ENCODE measurements around the gene COL5A1. TPM values are rescaled to one million over a fixed set of nuclear protein-coding genes. Genes with fewer than 3 reads are reported as not detected.

COL5A1 gene
- total and polyA plus RNA-seq, 2 experiments from 2014 or later = 2.5 to 13.1 TPM

GRCh38 chr9:134852906-134853654 is 211.5 kb downstream of the COL5A1 start:
- Histone ChIP-seq H3K4me3 (no peak overlapping the region), H3K79me2 (replicated peaks; ENCODE audit: insufficient read depth) (no peaks in the 10 kb centered on the region), H2AFZ (no peak overlapping the region), H3K4me1 (ENCODE audit: insufficient read depth) (no peaks in the 10 kb centered on the region), H3F3A (replicated peaks; ENCODE audit: low read depth) (no peaks in the 10 kb centered on the region), H3K36me3 (ENCODE audit: insufficient read depth) (no peaks in the 10 kb centered on the region), H3K27me3 (ENCODE audit: insufficient read depth) (no peaks in the 10 kb centered on the region), H4K20me1 (replicated peaks; ENCODE audit: insufficient read depth) (no peaks in the 10 kb centered on the region), H3K9me2 (ENCODE audit: insufficient read depth) (no peaks in the 10 kb centered on the region), H3K27ac (ENCODE audit: low read depth) (no peak overlapping the region), H3K4me2 (no peak overlapping the region)
- Mint-ChIP-seq H3K4me1 (no peaks in the 10 kb centered on the region), H3K9me3 (peaks cover 2% of the 10 kb centered on the region), H3K4me3 (no peak overlapping the region), H3K27ac (no peak overlapping the region), H3K36me3 (ENCODE audit: low read depth) (peaks cover 1% of the 10 kb centered on the region; the same call in 2 of the 3 replicates), H3K27me3 (ENCODE audit: insufficient read depth, low read depth, poor library complexity) (peaks cover 5% of the 10 kb centered on the region)
- no peak for DNase-seq (ENCODE audit: low spot score)
- no peak for ATAC-seq
- no peak for TF ChIP-seq ZNF462 (CRISPR knock-in tag; IDR thresholded peaks at IDR 0.05)
- no peak for TF ChIP-seq CREB1 (CRISPR knock-in tag; IDR thresholded peaks at IDR 0.05; ENCODE audit: low read depth)
- no peak for TF ChIP-seq ETS1 (IDR thresholded peaks at IDR 0.05)
- no peak for TF ChIP-seq NANOG (IDR thresholded peaks at IDR 0.05; ENCODE audit: borderline replicate concordance)
- no peak for TF ChIP-seq STAT1 (IDR thresholded peaks at IDR 0.05; ENCODE audit: unreplicated experiment)
- TF ChIP-seq ZNF331 (CRISPR knock-in tag; IDR thresholded peaks at IDR 0.05; ENCODE audit: low read depth) = no peak
- no peak for TF ChIP-seq ZNF114 (CRISPR knock-in tag; IDR thresholded peaks at IDR 0.05)
- TF ChIP-seq EZH2phosphoT487 (IDR thresholded peaks at IDR 0.05; ENCODE audit: unreplicated experiment) = no peak
- TF ChIP-seq REST (IDR thresholded peaks at IDR 0.05; ENCODE audit: unreplicated experiment) = no peak
- no peak for TF ChIP-seq EZH2 (IDR thresholded peaks at IDR 0.05; ENCODE audit: low read depth, unreplicated experiment)
- TF ChIP-seq CTCF (conservative IDR thresholded peaks at IDR 0.05; ENCODE audit: low read depth in 2 of 2) = no peak
- TF ChIP-seq JUNB (IDR thresholded peaks at IDR 0.05; ENCODE audit: unreplicated experiment) = no peak
- no peak for TF ChIP-seq POLR2AphosphoS5 (IDR thresholded peaks at IDR 0.05; ENCODE audit: low read depth)

Data from GM23338 (cell line).